ENCODE results near the gene APOC3.

GRCh38 chr11:116853461-116854073 lies 23.9 kb downstream of the APOC3 start:
- TF ChIP-seq, protein P1, sequence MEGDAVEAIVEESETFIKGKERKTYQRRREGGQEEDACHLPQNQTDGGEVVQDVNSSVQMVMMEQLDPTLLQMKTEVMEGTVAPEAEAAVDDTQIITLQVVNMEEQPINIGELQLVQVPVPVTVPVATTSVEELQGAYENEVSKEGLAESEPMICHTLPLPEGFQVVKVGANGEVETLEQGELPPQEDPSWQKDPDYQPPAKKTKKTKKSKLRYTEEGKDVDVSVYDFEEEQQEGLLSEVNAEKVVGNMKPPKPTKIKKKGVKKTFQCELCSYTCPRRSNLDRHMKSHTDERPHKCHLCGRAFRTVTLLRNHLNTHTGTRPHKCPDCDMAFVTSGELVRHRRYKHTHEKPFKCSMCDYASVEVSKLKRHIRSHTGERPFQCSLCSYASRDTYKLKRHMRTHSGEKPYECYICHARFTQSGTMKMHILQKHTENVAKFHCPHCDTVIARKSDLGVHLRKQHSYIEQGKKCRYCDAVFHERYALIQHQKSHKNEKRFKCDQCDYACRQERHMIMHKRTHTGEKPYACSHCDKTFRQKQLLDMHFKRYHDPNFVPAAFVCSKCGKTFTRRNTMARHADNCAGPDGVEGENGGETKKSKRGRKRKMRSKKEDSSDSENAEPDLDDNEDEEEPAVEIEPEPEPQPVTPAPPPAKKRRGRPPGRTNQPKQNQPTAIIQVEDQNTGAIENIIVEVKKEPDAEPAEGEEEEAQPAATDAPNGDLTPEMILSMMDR (IDR thresholded peaks at IDR 0.05): no peak
- TF ChIP-seq POLR2A (IDR thresholded peaks at IDR 0.05): no peak
